Lung (tissue), 12 donors: ENCODE results near the gene MCOLN3. TPM values are rescaled to one million over a fixed set of nuclear protein-coding genes. Genes with fewer than 3 reads are reported as not detected.

Experiments
- ATAC-seq: fragments of 200-7000 bp; cut with Tn5 transposase; one replicate; pipeline ENCODE4 v1.9.1; 2020; ENCODE audit warnings: moderate number of reproducible peaks; ENCODE audit not compliant: insufficient read depth, low FRiP score
- DNase-seq, 3 donors: peaks; one replicate each; pipeline ENCODE4 v3.0.0-alpha.2; 2013 to 2017
- H3K27ac ChIP-seq, 2 donors: one replicate each; pipeline ENCODE4 v1.5.1; 2013; ENCODE audit warnings: mild to moderate bottlenecking in 2 of 2, moderate library complexity in 2 of 2, control low read depth in 1 of 2, inconsistent platforms in 1 of 2, low read depth in 1 of 2, low read length in 1 of 2
- H3K27me3 ChIP-seq, 3 donors: one replicate each; pipeline ENCODE4 v1.5.1; 2013; ENCODE audit warnings: low read length in 2 of 3; ENCODE audit not compliant: control insufficient read depth in 3 of 3, insufficient read depth in 3 of 3
- H3K36me3 ChIP-seq, 4 donors: one replicate each; pipeline ENCODE4 v1.5.1; 2013; ENCODE audit warnings: low read length in 4 of 4, mild to moderate bottlenecking in 1 of 4, moderate library complexity in 1 of 4; ENCODE audit not compliant: control insufficient read depth in 4 of 4, insufficient read depth in 4 of 4
- H3K4me1 ChIP-seq, 5 donors: one replicate each; pipeline ENCODE4 v1.5.1; 2013; ENCODE audit warnings: low read length in 5 of 5, mild to moderate bottlenecking in 2 of 5, moderate library complexity in 1 of 5; ENCODE audit not compliant: control insufficient read depth in 5 of 5, insufficient read depth in 5 of 5
- H3K4me3 ChIP-seq: one replicate; pipeline ENCODE4 v1.5.1; 2013; ENCODE audit warnings: mild to moderate bottlenecking, control low read depth, moderate library complexity
- H3K9ac ChIP-seq, 2 donors: one replicate each; pipeline ENCODE4 v1.5.1; 2013; ENCODE audit warnings: low read length in 2 of 2, control low read depth in 1 of 2; ENCODE audit not compliant: insufficient read depth in 1 of 2
- H3K9me3 ChIP-seq, 4 donors: one replicate each; pipeline ENCODE4 v1.5.1; 2013; ENCODE audit warnings: low read length in 3 of 4, mild to moderate bottlenecking in 1 of 4, moderate library complexity in 1 of 4; ENCODE audit not compliant: control insufficient read depth in 4 of 4, insufficient read depth in 3 of 4
- CTCF ChIP-seq: IDR thresholded peaks from 2 replicates; pipeline ENCODE4 v1.5.1; 2012; ENCODE audit warnings: mild to moderate bottlenecking; ENCODE audit errors: control extremely low read depth, extremely low read depth
- WGBS, 2 donors: extraction: QIAGEN DNeasy Blood & Tissue Kit; methylation state at CpG; one replicate each; pipeline ENCODE4 v1.1.7; 2013; 5-methylcytosine and 5-hydroxymethylcytosine counted together
- polyA plus RNA-seq, 2 donors: library from polyadenylated mRNA; stranded (reverse); fragments of 200-250 nt; gene quantifications; one replicate each; pipeline ENCODE4 v1.2.1, GENCODE V29; 2013
- total RNA-seq, 2 donors: library from RNA; depleted of rRNA in 1 of 2; stranded (reverse); fragments of >200 nt in 1 of 2; gene quantifications; one replicate each; pipeline ENCODE4 v1.2.1, GENCODE V29; 2014 to 2021
- donor health status: control.
- donor health status: control.
- donor health status: Bipolar disorder and iron deficiency.
- donor health status: healthy.
- donor health status: DM: yes; HTN: yes; CAD: no.

MCOLN3 gene
- total and polyA plus RNA-seq, 4 donors: 0.68 to 4.5 (median 2.5) TPM

- no peak for DNase-seq
These were observed 5.9 kb downstream of the MCOLN3 start for GRCh38 chr1:85042413-85042812.

GRCh38 chr1:85041793-85042192, 6.5 kb downstream of the MCOLN3 start:
- peaks cover 0 to 38% (median 33%) of the 10 kb centered on the region in 3 donors for H3K27me3 ChIP-seq
- no peaks in the 10 kb centered on the region for H3K36me3 ChIP-seq
- ATAC-seq (no peak), DNase-seq (no peak)
- H3K27ac ChIP-seq: no peak overlapping the region
- no peaks in the 10 kb centered on the region for H3K9me3 ChIP-seq
- H3K9ac ChIP-seq: no peak overlapping the region
- no peak for TF ChIP-seq CTCF
- no peaks in the 10 kb centered on the region for H3K4me1 ChIP-seq
- H3K4me3 ChIP-seq: no peak overlapping the region
- 94% methylated on average over 5 of the region's 5 CpGs for WGBS, 2 donors

More at GRCh38 chr1:85042413-85042812, 5.9 kb downstream of the MCOLN3 start:
- H3K9me3 ChIP-seq: peaks cover 0 to 3% (median 0%) of the 10 kb centered on the region in 4 donors
- no peak overlapping the region for H3K9ac ChIP-seq
- no peak for TF ChIP-seq CTCF
- H3K4me3 ChIP-seq: no peak overlapping the region
- ATAC-seq: no peak
- H3K36me3 ChIP-seq: no peaks in the 10 kb centered on the region
- peaks cover 0 to 44% (median 40%) of the 10 kb centered on the region in 3 donors for H3K27me3 ChIP-seq
- no peak overlapping the region for H3K27ac ChIP-seq
- H3K4me1 ChIP-seq: peaks cover 0 to under 1% (median 0%) of the 10 kb centered on the region in 5 donors

- TF ChIP-seq CTCF: no peak
- Histone ChIP-seq H3K27ac (no peak overlapping the region), H3K4me3 (no peak overlapping the region), H3K9ac (no peak overlapping the region), H3K36me3 (no peaks in the 10 kb centered on the region), H3K27me3 (peaks cover 0 to 8% (median 0%) of the 10 kb centered on the region in 3 donors), H3K9me3 (no peaks in the 10 kb centered on the region), H3K4me1 (peaks cover 0 to 4% (median 0%) of the 10 kb centered on the region in 5 donors)
- WGBS, 2 donors: 75 to 85% methylated on average over 2 of the region's 2 CpGs
- ATAC-seq: no peak
- no peak for DNase-seq
These were observed 15.1 kb downstream of the MCOLN3 start for GRCh38 chr1:85033221-85033620.

- Histone ChIP-seq H3K4me3 (no peak overlapping the region), H3K27me3 (peaks cover 0 to 5% (median 0%) of the 10 kb centered on the region in 3 donors)
- no peak for TF ChIP-seq CTCF
These were observed 17.8 kb downstream of the MCOLN3 start for GRCh38 chr1:85030536-85030935.

More at GRCh38 chr1:85030536-85030935, 17.8 kb downstream of the MCOLN3 start:
- Histone ChIP-seq H3K9me3 (no peaks in the 10 kb centered on the region), H3K36me3 (no peaks in the 10 kb centered on the region), H3K4me1 (peaks cover 0 to 4% (median 0%) of the 10 kb centered on the region in 5 donors), H3K27ac (no peak overlapping the region), H3K9ac (no peak overlapping the region)
- DNase-seq (no peak), ATAC-seq (no peak)
